HG03045 (cell line): ENCODE data around the gene ZFAND2B.

Experiments
- ATAC-seq: cut with Tn5 transposase; IDR thresholded peaks from one replicate; pipeline ENCODE4 v1.9.1; 2021; ENCODE audit warnings: mild to moderate bottlenecking, moderate library complexity; ENCODE audit not compliant: unreplicated experiment

Gene ZFAND2B, protein sequence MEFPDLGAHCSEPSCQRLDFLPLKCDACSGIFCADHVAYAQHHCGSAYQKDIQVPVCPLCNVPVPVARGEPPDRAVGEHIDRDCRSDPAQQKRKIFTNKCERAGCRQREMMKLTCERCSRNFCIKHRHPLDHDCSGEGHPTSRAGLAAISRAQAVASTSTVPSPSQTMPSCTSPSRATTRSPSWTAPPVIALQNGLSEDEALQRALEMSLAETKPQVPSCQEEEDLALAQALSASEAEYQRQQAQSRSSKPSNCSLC

DNA sequence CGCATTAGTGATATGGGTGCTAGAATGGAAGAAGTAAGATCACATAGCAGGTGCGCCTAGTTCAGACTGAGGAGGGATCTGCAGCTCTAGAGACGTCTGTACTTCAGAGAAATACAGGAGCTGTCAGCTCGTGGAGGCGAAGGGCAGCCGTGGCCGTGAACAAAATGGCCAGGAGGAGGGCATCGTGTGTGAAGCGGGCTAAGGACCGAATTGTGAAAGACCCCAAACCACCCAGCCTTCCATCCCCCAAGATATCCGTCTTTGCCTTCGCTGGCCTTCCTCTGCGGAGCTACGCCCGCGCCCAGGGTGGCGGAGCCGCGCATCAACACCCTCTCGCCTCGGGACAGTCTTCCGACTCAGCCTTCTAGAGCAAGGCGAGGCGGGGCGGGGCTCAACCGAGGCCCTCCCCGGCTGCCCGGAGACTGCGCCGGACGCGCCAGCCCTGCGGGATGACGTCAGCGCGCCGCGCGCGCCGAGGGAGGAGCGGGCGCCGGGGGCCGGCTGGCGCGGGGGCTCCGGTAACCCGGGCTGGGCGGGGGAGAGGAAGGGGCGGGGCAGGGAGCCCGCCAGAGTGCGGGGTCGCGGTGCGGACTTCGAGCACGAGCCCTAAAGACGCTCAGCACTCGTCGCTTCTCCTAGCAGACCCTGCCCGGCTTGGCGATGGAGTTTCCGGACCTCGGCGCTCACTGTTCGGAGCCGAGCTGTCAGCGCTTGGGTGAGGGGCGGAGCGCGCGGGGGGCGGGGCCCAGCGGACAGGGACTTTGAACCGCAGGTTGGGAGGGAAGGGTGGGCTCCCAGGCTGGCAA lies at the start of gene ZFAND2B:
ZFAND2B (plus strand) TSS at position 455 of the 806 bp plus-strand sequence; CDS start at position 661, 206 bp downstream.
- peak; percentile 96 for ATAC-seq

- no peak for ATAC-seq
Measured at GRCh38 chr2:219157396-219157795, 49.2 kb upstream of the ZFAND2B start.

DNA sequence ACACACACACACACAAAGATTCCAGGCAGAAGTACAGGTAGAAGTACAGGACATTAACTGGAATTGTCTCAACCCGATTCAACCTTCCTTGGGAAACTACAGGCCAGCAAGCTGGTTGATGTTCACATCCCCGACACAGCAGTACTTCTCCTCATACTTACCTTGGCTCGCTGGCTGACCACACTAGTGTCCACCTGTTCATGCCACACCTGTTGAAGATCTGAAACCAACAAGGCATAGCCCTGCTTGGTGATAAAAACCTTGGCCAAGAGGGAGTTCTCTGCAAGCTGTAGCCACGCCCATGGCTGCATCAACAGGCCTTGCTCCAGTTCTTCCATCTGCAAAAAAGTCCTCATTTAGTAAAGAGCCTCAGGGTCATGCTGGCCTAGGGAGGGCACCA lies 48.6 kb upstream of the ZFAND2B start:
- ATAC-seq: no peak

DNA sequence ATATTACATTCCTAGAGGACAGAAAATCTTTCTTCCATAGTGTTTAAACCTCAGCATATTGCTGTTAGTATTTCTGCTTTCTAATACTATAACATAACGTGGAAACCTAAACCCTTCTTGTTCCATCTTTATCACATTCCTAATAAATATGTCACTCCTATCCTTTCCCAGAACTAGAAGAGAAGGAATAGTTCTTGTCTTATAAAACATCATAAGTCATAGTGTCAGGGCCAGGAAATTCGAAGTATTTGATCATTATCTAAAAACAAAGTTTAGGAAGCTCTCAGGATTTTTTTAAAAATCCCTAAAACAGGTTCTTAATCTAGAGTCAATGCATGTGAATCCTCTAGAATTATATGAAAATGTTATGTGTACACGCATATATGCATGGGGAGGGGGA lies 48.0 kb upstream of the ZFAND2B start:
- no peak for ATAC-seq

- ATAC-seq: peak; percentile 0
Measured at GRCh38 chr2:219159771-219160185, 46.8 kb upstream of the ZFAND2B start.

- peak; percentile 84 for ATAC-seq
Measured at GRCh38 chr2:219160186-219161017, 46.2 kb upstream of the ZFAND2B start, which contains the start of gene NHEJ1. TSS of gene NHEJ1 (minus strand) at chr2:219160815. CDS start at chr2:219158362, 2,453 bp downstream.

GRCh38 chr2:219161097-219161496 lies 45.5 kb upstream of the ZFAND2B start:
- no peak for ATAC-seq

DNA sequence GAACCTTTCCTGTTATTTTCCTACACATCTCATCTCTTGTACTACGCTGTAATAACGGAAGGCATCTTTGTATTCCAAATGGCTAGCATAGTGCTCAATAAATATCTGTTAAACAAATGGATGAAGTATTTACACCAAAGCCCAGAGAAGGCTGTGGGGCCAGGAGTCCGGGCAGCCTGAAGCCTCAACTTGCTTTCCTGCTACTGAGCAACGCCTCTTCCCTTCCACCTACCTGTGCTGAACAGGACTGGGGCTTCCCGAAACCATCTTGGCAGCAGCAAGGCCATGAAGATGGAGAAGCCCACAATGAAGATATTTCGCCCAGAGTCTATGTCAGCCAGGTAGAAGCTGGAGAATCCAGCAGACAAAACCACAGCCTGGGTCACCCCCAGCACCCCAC lies 43.4 kb upstream of the ZFAND2B start:
- no peak for ATAC-seq

GRCh38 chr2:219165058-219165911 lies 41.3 kb upstream of the ZFAND2B start:
- no peak for ATAC-seq

DNA sequence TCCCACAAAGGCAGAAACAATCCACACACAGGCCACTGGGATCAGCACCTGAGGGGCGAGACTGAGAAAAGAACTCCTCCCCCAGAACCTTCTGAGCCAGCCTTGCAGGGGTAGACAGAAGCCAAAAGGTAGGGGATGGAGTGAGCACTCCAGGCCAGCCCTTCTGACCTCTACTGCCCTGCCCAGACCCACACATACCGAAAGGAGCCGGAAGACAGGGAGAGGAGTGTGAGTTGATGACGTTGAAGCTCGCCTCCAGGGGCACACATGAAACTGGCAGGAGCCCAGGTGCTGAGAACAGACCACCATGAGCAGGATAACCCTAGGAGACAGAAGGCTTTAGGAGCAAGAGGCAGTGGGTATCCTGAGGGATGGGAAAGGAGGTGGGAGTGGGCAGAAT lies 38.6 kb upstream of the ZFAND2B start:
- ATAC-seq: no peak

DNA sequence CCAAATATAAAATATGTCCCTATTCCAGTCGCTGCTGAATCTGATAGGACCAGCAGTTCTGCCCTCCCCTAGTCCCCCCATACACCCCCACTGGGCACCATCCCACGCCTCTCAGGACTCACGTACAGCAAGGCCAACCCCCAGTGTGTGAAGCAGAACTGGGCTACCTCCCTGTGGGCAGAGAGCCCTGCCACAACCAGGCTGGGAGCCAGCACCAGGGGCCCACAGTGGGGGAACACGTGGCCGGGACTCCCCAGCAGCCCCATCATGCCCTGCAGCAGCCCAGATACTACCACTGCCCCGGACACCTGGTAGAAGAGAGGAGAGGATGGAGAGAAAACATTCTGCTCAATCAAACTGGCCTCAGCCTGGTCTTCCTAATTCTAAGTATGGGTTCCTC lies 38.1 kb upstream of the ZFAND2B start:
- ATAC-seq: no peak

GRCh38 chr2:219168932-219169331 lies 37.6 kb upstream of the ZFAND2B start:
- no peak for ATAC-seq

- ATAC-seq: no peak
Measured at GRCh38 chr2:219169930-219170654, 36.5 kb upstream of the ZFAND2B start, which contains the start of gene SLC23A3. TSS of gene SLC23A3 (minus strand) at chr2:219170029. CDS start at chr2:219169984, 45 bp downstream.

DNA sequence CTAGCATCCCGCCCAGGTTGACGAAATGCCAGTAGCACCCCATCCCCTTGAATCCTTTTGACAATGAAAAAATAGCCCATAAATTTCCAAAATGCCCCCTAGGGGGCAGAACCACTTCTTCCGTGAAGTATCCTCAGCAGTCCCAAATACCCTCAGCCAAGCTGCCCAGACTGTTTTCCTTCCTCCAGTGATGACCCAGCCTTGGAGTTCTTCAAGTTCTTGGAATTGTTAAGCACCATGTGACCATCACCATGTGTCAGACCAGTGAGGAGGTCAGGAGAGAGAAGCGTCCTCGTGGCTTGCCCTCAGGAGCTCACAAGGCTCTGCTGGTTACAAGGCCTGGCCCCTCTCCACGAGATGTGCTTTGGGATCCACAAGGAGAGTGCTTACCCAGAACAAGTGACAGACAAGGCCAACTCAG lies 35.3 kb upstream of the ZFAND2B start:
- ATAC-seq: no peak

DNA sequence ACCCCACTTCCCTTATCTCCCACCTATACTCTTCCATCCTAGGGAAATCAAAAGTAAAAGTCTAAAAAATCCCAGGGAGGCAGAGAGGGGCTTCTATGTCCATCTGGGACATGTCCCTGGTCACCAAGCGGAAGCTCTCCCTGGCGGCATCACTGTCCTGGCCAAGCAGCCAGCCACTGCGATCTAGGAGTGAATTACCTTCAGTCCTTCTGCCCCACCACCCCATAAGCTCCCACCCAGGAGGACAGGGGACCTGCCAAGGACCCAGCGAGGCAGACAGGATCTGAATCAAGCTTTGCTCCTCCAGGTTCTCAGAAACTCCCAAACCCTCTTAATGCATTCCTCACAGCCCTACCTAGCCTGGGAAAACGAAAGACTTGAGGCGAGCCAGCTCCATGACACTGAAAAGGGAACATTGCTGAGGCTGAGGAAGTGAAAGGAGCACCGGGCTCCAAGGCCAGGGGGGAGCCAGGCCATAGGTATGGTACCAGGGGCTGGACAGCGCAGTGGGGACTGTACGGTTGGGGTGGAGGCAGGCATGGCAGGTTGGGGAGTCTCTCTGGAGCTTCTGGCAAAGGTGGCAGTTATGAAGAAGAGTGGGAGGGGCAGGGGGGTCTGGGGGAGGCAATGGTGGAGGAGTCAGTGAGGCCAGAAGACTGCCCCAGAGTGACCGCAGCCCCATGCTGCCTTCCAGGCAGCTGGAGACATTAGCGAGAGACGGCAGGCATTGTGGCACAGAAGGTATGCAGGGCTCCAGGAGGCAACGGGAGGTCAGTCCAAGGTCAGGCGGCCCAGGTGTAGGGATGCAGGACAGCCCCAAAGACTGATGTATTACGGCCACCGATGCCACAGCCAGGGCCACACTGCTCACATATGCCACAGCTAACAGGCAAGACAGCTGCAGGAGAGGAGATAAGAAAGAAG lies 34.1 kb upstream of the ZFAND2B start:
- no peak for ATAC-seq

GRCh38 chr2:219173176-219173575 lies 33.4 kb upstream of the ZFAND2B start:
- no peak for ATAC-seq

- ATAC-seq: no peak
Measured at GRCh38 chr2:219174146-219174545, 32.4 kb upstream of the ZFAND2B start.

- ATAC-seq: no peak
Measured at GRCh38 chr2:219174801-219175200, 31.8 kb upstream of the ZFAND2B start.
